ENCODE results near the gene ALKBH6.
"Not testable (repeated sequence)": the region's sequence is repeated elsewhere in the genome, so short reads cannot be mapped to it uniquely, and the experiment has no call there.

Gene ALKBH6

DNA sequence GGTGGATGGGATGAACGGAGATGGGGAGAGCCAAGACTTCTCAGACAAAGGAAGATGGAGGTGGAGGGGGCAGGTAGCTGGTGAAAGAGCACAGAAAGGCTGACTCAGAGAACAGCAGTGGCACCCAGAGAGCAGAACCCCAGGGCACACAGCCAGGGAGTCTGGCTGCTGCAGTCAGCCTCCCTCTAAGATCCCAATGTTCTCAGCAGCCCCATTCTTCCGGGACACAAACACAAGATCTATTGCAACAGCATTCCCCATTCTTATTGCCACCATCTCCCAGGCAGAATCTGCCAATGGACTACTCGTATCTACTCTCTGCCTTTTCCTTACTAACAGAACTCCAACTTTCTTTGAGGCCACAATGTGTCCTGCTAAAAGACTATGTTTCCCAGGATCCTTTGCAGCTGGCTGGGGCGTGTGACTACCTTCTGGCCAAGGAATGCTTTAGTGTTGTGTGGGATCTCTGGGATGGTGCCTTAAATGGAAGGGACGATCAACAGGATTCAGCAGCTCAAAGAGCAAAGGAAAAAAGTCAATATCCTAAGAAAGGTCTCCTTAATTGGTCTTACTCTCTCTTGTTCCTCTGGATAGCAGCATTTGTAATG lies 32.5 kb upstream of the ALKBH6 start:
- DNase-seq (ENCODE audit: extremely low read depth, low read depth), result no peak
- TF ChIP-seq, protein P1, sequence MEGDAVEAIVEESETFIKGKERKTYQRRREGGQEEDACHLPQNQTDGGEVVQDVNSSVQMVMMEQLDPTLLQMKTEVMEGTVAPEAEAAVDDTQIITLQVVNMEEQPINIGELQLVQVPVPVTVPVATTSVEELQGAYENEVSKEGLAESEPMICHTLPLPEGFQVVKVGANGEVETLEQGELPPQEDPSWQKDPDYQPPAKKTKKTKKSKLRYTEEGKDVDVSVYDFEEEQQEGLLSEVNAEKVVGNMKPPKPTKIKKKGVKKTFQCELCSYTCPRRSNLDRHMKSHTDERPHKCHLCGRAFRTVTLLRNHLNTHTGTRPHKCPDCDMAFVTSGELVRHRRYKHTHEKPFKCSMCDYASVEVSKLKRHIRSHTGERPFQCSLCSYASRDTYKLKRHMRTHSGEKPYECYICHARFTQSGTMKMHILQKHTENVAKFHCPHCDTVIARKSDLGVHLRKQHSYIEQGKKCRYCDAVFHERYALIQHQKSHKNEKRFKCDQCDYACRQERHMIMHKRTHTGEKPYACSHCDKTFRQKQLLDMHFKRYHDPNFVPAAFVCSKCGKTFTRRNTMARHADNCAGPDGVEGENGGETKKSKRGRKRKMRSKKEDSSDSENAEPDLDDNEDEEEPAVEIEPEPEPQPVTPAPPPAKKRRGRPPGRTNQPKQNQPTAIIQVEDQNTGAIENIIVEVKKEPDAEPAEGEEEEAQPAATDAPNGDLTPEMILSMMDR (IDR thresholded peaks at IDR 0.05; ENCODE audit: low read depth, low read length, missing control alignments), result no peak

DNA sequence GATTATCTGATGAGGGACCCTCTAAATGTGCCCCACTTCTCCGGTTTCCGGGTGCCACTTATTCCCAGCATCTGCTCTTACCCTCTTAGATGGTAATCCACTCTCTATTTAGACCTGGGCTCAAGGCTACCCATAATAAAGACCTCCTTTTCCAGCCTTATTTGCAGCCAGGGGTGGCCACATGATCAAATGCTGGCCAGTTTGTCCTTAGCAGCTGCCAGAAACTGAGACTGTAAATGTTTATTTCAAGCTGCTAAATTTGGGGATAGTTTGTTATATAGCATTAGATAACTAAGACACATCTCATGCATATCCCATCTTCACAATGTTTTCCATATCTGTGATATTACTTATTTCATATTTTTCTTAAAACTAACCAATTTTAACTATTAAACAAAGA lies 29.9 kb upstream of the ALKBH6 start:
- DNase-seq (ENCODE audit: extremely low read depth, low read depth), result no peak
- TF ChIP-seq, protein P1 (IDR thresholded peaks at IDR 0.05; ENCODE audit: low read depth, low read length, missing control alignments), result no peak
- no peak overlapping the region for H3K4me3 ChIP-seq (replicated peaks; ENCODE audit: low read depth, low read length)

More for the DNA sequence above, 32.5 kb upstream of the ALKBH6 start:
- no peak overlapping the region for H3K4me3 ChIP-seq (replicated peaks; ENCODE audit: low read depth, low read length)

DNA sequence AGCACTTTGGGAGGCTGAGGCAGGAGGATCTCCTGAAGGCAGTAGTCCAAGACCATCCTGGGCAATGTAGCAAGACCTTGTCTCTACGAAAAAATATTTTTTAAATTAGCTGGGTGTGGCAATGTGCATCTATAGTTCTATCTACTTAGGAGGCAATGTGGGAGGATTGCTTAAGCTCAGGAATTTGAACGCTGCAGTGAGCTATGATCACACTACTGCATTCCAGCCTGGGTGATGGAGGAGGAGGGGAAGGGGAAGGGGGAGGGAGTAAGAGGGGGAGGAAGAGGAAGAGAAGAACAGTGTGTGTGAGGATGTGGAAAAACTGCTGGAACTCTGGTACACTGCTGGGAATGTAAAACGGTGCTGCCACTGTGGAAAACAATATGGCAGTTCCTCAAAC lies 27.8 kb upstream of the ALKBH6 start:
- TF ChIP-seq, protein P1 (IDR thresholded peaks at IDR 0.05; ENCODE audit: low read depth, low read length, missing control alignments), result no peak
- H3K4me3 ChIP-seq (replicated peaks; ENCODE audit: low read depth, low read length), result no peak overlapping the region
- DNase-seq (ENCODE audit: extremely low read depth, low read depth), result peak; percentile 38

DNA sequence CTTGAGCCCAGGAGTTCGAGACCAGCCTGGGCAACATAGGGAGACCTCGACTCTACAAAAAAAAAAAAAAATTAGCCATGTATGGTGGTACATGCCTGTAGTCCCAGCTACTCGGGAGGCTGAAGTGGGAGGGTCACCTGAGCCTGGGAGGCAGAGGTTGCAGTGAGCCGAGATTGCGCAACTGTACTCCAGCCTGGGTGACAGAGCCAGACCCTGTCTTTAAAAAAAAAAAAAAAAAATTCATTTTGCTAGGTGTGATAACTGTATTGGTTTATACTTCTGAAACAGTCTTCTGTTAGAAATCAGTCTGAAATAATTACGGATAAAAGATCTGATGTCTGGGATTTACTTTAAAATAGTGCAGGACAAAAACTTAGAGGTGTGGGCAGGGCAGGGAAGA lies 27.1 kb upstream of the ALKBH6 start:
- not testable (repeated sequence) for H3K4me3 ChIP-seq (replicated peaks; ENCODE audit: low read depth, low read length); DNase-seq (ENCODE audit: extremely low read depth, low read depth)

DNA sequence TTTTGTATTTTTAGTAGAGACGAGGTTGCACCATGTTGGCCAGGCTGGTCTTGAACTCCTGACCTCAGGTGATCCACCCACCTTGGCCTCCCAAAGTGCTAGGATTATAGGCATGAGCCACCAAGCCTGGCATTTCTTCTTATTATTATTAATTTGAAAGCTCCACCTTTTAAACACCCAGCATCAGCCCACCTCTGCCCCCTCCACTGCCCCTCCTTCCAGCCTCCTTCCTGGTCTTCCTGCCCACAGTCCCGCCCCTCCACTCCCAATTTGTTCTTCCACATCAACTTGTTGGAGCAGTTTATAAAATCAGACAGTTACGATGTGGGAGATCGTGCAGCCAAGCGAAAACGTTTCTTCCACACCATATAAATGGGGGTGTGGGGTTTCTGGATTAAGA lies 26.5 kb upstream of the ALKBH6 start:
- TF ChIP-seq, protein P1 (IDR thresholded peaks at IDR 0.05; ENCODE audit: low read depth, low read length, missing control alignments), result no peak
- no peak for DNase-seq (ENCODE audit: extremely low read depth, low read depth)
- no peak overlapping the region for H3K4me3 ChIP-seq (replicated peaks; ENCODE audit: low read depth, low read length)

DNA sequence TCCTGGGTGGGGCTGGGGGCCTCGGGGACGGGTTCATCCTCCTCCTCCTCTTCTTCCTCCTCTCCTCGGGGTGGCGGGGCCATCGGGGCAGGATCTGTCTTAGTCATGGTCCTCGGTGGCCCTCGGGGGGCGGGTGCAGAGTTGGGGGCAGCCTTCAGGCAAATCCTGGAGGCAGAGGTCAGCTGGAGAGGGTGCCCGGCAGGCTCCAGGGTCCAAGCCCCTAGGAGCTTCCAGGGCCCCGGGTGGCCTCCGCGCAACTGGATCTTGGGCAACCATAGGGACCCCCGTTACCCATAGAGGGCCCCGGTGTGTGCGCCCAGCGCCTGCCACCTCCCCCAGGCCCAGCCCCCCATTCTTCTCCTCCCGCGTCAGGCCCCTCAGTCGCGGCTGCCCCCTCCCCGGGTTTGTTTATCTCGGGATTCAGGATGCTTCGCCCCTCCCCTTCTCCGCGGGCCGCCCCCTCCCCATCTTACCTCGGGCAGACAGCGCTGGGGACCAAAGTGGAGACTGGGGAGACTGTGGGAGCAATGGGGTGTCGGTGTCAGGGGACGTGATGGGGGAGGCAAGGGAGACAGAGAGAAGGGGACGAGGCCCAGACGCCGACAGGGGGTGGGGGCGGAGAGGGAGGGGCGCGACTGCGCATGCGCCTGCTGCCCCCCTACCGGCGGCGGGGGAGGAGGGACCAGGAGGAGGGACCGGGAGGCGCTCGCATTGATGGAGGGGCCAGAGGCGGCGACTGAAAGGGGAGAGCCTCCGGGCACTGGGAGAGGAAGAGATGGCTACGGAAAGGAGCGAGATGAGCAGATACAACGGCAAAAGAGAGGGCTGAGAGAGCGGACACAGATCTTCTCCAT lies 18.5 kb upstream of the ALKBH6 start, which contains the start of gene CLIP3:
CLIP3 (minus strand) TSS at position 623 of the 854 bp plus-strand sequence; CDS start at position 107, 516 bp downstream.
- TF ChIP-seq, protein P1 (IDR thresholded peaks at IDR 0.05; ENCODE audit: low read depth, low read length, missing control alignments), result no peak
- no peak for DNase-seq (ENCODE audit: extremely low read depth, low read depth)
- peak within 1 kb of the TSS; percentile 59 for H3K4me3 ChIP-seq (replicated peaks; ENCODE audit: low read depth, low read length)

DNA sequence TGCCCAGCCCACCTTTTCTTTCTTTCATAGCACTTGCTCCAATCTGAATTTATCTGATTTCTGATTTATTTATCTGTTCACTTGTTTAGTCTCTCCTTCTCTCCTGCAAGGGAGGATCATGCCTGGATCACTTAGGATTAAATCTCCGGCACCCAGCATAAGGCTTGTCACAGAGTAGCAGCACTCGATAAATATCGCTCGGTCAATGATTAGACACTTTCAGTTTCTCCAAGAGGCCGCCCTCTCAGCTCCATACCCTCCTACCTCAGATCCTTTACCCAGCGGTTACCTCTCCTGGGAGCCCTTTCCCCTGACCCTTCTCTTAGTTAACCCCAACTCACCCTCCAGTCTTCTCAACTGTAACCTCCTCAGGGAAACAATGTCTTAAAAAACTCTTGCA lies 17.3 kb upstream of the ALKBH6 start:
- DNase-seq (ENCODE audit: extremely low read depth, low read depth), result no peak
- TF ChIP-seq, protein P1 (IDR thresholded peaks at IDR 0.05; ENCODE audit: low read depth, low read length, missing control alignments), result no peak
- no peak overlapping the region for H3K4me3 ChIP-seq (replicated peaks; ENCODE audit: low read depth, low read length)

All from HFF-Myc (cell line).